Type B pancreatic cell (in vitro differentiated cells): ENCODE results near the gene ZDHHC24. TPM values are rescaled to one million over a fixed set of nuclear protein-coding genes. Genes with fewer than 3 reads are reported as not detected.

Source experiments
- DNase-seq: peaks from one replicate; pipeline ENCODE4 v3.0.0; 2021; ENCODE audit warnings: mixed read lengths; ENCODE audit not compliant: unreplicated experiment; ENCODE audit errors: extremely low spot score
- H3K27ac Mint-ChIP-seq: 2 replicates; pipeline ENCODE4 v1.8.0; 2021; ENCODE audit warnings: mild to moderate bottlenecking, mixed read lengths
- H3K27me3 Mint-ChIP-seq: 2 replicates; pipeline ENCODE4 v1.8.0; 2021; ENCODE audit warnings: mixed read lengths
- H3K36me3 Mint-ChIP-seq: 2 replicates; pipeline ENCODE4 v1.8.0; 2021; ENCODE audit warnings: mixed read lengths
- H3K4me1 Mint-ChIP-seq: one replicate; pipeline ENCODE4 v1.8.0; 2021; ENCODE audit warnings: mixed read lengths; ENCODE audit not compliant: unreplicated experiment
- H3K4me3 Mint-ChIP-seq: 2 replicates; pipeline ENCODE4 v1.8.0; 2021; ENCODE audit warnings: mild to moderate bottlenecking, mixed read lengths
- H3K9me3 Mint-ChIP-seq: 2 replicates; pipeline ENCODE4 v1.8.0; 2021; ENCODE audit warnings: mixed read lengths
- CTCF ChIP-seq: fragments of 200-600 bp; sonication (generic); conservative IDR thresholded peaks from 2 replicates; pipeline ENCODE4 v1.5.0; 2021; ENCODE audit warnings: antibody characterized with exemption, mild to moderate bottlenecking
- total RNA-seq: library from RNA; stranded (reverse); gene quantifications from 2 replicates; pipeline ENCODE4 v1.2.1, GENCODE V29; 2021; ENCODE audit warnings: low replicate concordance

The ZDHHC24 gene
- total RNA-seq, 1 donor from 2014 or later = 8.7 TPM

DNA sequence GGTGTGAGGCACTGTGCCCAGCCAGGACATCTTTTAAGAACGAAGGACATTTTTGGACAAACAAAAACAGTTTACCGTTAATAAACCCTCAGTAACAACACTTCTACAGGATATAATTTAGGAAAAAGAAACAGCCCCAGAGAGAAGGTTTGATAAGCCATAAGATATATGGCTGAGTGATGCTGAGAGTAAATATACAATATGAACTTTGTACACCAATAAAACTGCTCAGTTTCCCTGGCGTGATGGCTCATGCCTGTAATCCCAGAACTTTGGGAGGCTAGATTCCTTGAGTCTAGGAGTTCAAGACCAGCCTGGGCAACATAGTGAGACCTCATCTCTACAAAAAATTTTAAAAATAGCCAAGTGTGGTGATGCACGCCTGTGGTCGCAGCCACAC is 47.3 kb downstream of the ZDHHC24 start:
- no peaks in the 10 kb centered on the region for H3K9me3 Mint-ChIP-seq
- no peak overlapping the region for H3K27ac Mint-ChIP-seq
- TF ChIP-seq CTCF = no peak
- H3K4me1 Mint-ChIP-seq = no peaks in the 10 kb centered on the region
- no peak overlapping the region for H3K4me3 Mint-ChIP-seq
- no peaks in the 10 kb centered on the region for H3K36me3 Mint-ChIP-seq
- no peaks in the 10 kb centered on the region for H3K27me3 Mint-ChIP-seq
- DNase-seq = no peak

DNA sequence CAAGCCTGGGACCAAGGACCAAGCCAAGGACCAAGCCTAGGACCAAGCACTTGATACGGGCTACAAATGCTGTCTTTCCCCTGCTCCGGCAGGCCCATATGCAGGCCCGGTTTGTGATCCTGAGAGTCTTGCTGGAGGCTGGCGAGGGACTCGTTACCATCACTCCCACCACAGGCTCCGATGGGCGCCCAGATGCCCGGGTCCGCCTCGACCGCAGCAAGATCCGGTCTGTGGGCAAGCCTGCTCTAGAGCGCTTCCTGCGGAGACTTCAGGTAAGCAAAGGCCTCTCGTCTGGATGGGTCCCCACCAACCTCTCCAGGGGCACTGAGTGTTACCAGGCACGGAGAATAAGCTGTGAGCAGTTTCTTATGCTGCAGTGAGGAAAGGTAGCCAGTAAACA is 48.6 kb downstream of the ZDHHC24 start:
- no peak overlapping the region for H3K4me3 Mint-ChIP-seq
- no peaks in the 10 kb centered on the region for H3K36me3 Mint-ChIP-seq
- no peak overlapping the region for H3K27ac Mint-ChIP-seq

DNA sequence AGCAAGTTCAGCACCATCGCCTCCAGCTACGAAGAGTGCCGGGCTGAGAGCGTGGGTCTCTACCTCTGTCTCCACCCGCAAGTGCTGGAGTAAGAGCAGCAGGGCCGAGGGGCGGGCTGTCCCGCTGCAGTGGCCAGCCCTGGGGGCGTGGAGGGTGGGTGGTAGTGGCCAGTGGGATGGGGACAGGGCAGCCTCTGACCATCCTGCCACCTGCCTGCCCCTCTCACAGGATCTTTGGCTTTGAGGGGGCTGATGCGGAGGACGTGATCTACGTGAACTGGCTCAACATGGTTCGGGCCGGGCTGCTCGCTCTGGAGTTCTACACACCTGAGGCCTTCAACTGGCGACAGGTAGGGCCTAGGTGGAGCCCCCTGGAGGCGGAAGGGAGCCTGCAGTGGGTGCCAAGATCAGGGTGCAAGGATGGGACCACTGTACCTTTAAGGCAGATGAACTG is 50.4 kb downstream of the ZDHHC24 start:
- H3K4me1 Mint-ChIP-seq = no peaks in the 10 kb centered on the region
- no peaks in the 10 kb centered on the region for H3K36me3 Mint-ChIP-seq
- TF ChIP-seq CTCF = peak; percentile 41
- H3K9me3 Mint-ChIP-seq = no peaks in the 10 kb centered on the region
- no peaks in the 10 kb centered on the region for H3K27me3 Mint-ChIP-seq
- H3K27ac Mint-ChIP-seq = no peak overlapping the region
- no peak for DNase-seq
- no peak overlapping the region for H3K4me3 Mint-ChIP-seq

More for the DNA sequence above, 48.6 kb downstream of the ZDHHC24 start:
- DNase-seq = no peak
- H3K27me3 Mint-ChIP-seq = no peaks in the 10 kb centered on the region
- H3K9me3 Mint-ChIP-seq = no peaks in the 10 kb centered on the region
- TF ChIP-seq CTCF = no peak
- H3K4me1 Mint-ChIP-seq = no peaks in the 10 kb centered on the region

DNA sequence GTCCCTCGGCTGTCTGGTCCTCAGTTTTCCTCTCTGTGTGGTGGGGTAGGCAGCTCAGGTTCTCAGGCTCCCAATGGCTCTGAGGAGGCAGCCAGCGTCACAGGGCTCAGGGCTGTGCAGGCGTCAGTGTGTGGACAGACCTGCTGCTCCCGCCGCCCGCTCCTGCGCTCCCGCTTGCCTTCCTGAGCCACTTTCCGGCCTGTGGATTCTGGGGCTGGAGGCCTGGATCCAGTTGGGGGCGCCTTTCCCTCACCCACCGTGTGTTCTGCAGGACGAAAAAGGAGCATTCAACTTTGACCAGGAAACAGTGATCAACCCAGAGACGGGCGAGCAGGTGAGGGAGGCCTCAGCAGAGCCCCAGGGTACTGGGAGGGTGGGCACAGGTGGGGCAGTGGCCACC is 50.9 kb downstream of the ZDHHC24 start:
- H3K9me3 Mint-ChIP-seq = no peaks in the 10 kb centered on the region
- no peaks in the 10 kb centered on the region for H3K4me1 Mint-ChIP-seq
- H3K4me3 Mint-ChIP-seq = no peak overlapping the region
- H3K36me3 Mint-ChIP-seq = no peaks in the 10 kb centered on the region
- no peak overlapping the region for H3K27ac Mint-ChIP-seq
- DNase-seq = no peak
- no peaks in the 10 kb centered on the region for H3K27me3 Mint-ChIP-seq
- TF ChIP-seq CTCF = no peak

GRCh38 chr11:66494458-66494857 is 51.4 kb downstream of the ZDHHC24 start:
- H3K36me3 Mint-ChIP-seq = no peaks in the 10 kb centered on the region
- no peaks in the 10 kb centered on the region for H3K9me3 Mint-ChIP-seq

More at GRCh38 chr11:66494458-66494857, 51.4 kb downstream of the ZDHHC24 start:
- Mint-ChIP-seq H3K4me1 (no peaks in the 10 kb centered on the region), H3K4me3 (no peak overlapping the region), H3K27ac (no peak overlapping the region), H3K27me3 (no peaks in the 10 kb centered on the region)
- TF ChIP-seq CTCF = no peak
- no peak for DNase-seq
